Fibroblast of pulmonary artery (primary cell): Measurements from ENCODE around the gene CCDC85A.
A peak's percentile ranks its signal among the peaks of the same experiment; 100 is the strongest.

Source experiments
- DNase-seq: peaks from one replicate; pipeline ENCODE4 v3.0.0-alpha.2; 2010; ENCODE audit warnings: low read depth
- H3K4me3 ChIP-seq: replicated peaks from 2 replicates; pipeline ENCODE4 v1.5.1; 2011; ENCODE audit warnings: low read depth, mild to moderate bottlenecking, control low read depth, low read length, moderate library complexity
- TF ChIP-seq, protein P1 (sequence below): IDR thresholded peaks from 2 replicates; pipeline ENCODE4 v1.5.1; 2011; ENCODE audit warnings: mild to moderate bottlenecking, control low read depth, low read length, inconsistent platforms; ENCODE audit errors: missing control alignments

Gene CCDC85A

GRCh38 chr2:56179931-56180330 lies 3.9 kb upstream of the CCDC85A start:
- no peak overlapping the region for H3K4me3 ChIP-seq
- TF ChIP-seq, protein P1, sequence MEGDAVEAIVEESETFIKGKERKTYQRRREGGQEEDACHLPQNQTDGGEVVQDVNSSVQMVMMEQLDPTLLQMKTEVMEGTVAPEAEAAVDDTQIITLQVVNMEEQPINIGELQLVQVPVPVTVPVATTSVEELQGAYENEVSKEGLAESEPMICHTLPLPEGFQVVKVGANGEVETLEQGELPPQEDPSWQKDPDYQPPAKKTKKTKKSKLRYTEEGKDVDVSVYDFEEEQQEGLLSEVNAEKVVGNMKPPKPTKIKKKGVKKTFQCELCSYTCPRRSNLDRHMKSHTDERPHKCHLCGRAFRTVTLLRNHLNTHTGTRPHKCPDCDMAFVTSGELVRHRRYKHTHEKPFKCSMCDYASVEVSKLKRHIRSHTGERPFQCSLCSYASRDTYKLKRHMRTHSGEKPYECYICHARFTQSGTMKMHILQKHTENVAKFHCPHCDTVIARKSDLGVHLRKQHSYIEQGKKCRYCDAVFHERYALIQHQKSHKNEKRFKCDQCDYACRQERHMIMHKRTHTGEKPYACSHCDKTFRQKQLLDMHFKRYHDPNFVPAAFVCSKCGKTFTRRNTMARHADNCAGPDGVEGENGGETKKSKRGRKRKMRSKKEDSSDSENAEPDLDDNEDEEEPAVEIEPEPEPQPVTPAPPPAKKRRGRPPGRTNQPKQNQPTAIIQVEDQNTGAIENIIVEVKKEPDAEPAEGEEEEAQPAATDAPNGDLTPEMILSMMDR: no peak
- no peak for DNase-seq

DNA sequence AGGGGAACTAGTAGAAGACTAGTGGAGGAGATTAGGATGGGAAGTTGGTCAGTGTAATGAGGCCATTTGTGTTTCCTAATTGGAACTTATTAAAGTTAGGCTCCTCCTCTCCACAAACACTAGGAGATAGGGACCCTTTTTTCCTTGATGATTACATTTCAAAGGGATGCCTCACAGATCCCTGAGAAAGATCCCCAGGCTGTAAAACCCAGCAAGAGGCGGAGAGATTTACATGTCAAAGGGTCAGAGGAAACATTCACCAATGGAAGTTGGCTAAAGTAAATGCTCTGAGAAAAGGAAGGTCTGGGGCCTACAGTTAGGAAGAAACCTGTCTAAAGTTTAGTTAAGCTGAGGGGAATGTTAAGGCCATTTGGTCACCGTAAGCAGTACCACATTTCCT lies 1.4 kb upstream of the CCDC85A start:
- TF ChIP-seq, protein P1: no peak
- DNase-seq: no peak
- H3K4me3 ChIP-seq: no peak overlapping the region

DNA sequence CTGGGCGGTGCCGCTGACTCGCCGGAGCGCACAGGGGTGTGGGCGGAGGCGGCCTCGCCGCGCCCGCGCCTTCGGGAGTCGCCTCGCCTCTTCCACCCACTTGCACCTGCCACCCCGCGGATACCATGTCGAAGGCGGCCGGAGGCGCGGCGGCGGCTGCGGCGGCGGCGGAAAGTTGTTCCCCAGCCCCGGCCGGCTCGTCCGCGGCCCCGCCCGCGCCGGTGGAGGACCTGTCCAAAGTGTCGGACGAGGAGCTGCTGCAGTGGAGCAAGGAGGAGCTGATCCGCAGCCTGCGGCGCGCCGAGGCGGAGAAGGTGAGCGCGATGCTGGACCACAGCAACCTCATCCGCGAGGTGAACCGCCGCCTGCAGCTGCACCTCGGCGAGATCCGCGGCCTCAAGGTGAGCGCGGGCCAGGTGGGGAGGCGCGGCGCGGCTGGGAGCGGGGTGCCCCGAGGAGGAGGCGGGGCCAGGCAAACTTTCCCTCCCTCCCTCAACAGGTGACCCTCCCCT lies 766 bp downstream of the CCDC85A start:
- TF ChIP-seq, protein P1: no peak
- DNase-seq: no peak
- H3K4me3 ChIP-seq: peak overlapping the region; percentile 55

DNA sequence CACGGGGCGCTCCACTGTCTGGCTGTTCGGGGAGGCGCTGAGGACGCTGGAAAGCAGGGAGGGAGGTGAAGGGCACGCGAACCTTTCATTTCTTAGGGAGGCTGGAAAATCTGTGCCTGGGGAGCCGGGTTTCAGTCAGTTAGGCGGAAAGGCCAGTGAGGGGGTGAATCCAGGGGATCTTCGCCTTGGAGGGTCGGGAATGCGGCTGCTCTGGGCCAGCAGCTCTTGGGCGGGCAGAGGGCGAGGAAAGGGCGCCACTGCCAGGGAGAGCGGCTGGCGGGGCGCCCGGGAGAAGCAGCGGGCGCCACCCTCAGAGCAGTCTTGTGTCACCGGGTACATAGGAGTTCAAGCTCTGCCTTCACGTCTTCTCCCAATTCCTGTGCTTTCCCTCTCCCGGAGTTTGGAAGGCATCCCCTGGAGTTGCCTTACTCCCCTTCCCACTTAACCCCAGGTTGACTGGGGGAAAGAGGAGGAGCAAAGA lies 1.4 kb downstream of the CCDC85A start:
- DNase-seq: no peak
- TF ChIP-seq, protein P1: no peak
- H3K4me3 ChIP-seq: peak overlapping the region; percentile 55

DNA sequence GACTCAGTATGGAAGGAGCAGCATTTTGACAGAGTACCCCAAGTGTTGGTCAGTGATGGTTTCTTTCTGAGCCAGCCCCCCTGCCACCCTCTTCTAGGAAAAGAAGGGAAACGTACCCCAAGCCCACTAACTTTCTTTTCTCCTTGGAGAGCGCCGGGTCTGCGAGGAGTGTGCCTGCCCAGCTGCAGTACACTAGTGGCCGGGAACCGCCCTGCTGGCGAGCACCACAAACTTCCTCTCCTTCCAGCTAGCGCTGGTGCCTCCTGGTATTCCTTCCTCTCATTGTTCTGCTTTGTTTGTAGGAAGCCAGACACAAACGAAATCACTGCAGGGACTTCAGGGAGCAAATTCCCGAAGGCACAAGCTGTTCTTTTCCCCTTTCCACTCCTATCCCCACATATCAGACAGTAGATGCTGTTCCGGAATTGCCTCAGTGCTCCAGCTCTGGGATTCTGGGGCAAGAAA lies 1.8 kb downstream of the CCDC85A start:
- DNase-seq: peak; percentile 67

DNA sequence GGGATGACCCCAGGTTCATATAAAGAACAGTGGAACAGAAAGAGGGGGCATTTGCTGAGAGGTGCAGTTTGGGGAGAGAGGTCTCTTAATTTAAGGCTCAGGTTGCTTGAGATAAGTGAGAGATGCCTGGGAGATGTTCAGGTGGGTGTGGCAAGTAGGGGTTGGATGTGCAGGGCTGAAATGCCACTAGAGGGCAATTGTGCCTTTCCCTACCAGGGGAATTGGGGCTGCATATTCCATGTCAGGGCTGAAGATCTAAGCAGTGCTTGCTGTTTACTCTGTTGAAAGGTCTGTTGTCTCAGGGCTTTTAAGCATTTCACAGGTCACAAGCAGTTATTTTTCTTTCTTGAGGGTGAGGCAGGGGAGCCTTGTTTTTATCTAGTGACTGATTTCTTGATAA lies 7.8 kb downstream of the CCDC85A start:
- DNase-seq: peak; percentile 67

More for the DNA sequence above, 1.8 kb downstream of the CCDC85A start:
- TF ChIP-seq, protein P1: peak; percentile 26
- H3K4me3 ChIP-seq: peak overlapping the region; percentile 55

More for the DNA sequence above, 7.8 kb downstream of the CCDC85A start:
- no peak overlapping the region for H3K4me3 ChIP-seq
- TF ChIP-seq, protein P1: peak; percentile 73
